Colonic mucosa (tissue), 4 donors: ENCODE measurements around the gene LIX1L. TPM values are rescaled to one million over a fixed set of nuclear protein-coding genes. Genes with fewer than 3 reads are reported as not detected.

Source experiments
- DNase-seq: peaks from one replicate; pipeline ENCODE4 v3.0.0-alpha.2; 2020
- H3K27ac ChIP-seq: fragments of 200-600 bp; one replicate; pipeline ENCODE4 v1.8.0; 2021
- H3K27me3 ChIP-seq: fragments of 200-600 bp; one replicate; pipeline ENCODE4 v1.8.0; 2021
- H3K36me3 ChIP-seq: fragments of 200-600 bp; one replicate; pipeline ENCODE4 v1.8.0; 2021
- H3K4me1 ChIP-seq: fragments of 200-600 bp; one replicate; pipeline ENCODE4 v1.8.0; 2021; ENCODE audit warnings: mild to moderate bottlenecking
- H3K4me3 ChIP-seq: fragments of 200-600 bp; one replicate; pipeline ENCODE4 v1.8.0; 2021
- H3K9ac ChIP-seq, 2 donors: one replicate each; pipeline ENCODE4 v1.7.0; 2013; ENCODE audit warnings: control low read depth in 2 of 2, low read depth in 2 of 2, low read length in 2 of 2
- H3K9me3 ChIP-seq: fragments of 200-600 bp; one replicate; pipeline ENCODE4 v1.8.0; 2021
- CTCF ChIP-seq: fragments of 200-600 bp; IDR thresholded peaks from one replicate; pipeline ENCODE4 v1.8.0; 2022; ENCODE audit warnings: antibody characterized with exemption, mild to moderate bottlenecking
- intact Hi-C: fragments of 100-400 bp; cut with DNase I; formaldehyde crosslinking; loops from one replicate; pipeline ENCODE4 v1.14.1; 2022
- total RNA-seq, 2 donors: library from RNA; stranded (reverse); fragmentation: NEBNext Ultra II Directional in 1 of 2; extraction: Animal tissue kit (Norgen Biotek cat#: 25700) in 1 of 2; gene quantifications; one replicate each; pipeline ENCODE4 v1.2.1, GENCODE V29; 2021
- donor health status: healthy.
- donor health status: DM: no; HTN: no; CAD: no.
- donor health status: DM: no; HTN: no; CAD: no.

The LIX1L gene
- total RNA-seq, 2 donors from 2014 or later = 4.7 to 8.6 TPM

- Histone ChIP-seq H3K9me3 (no peaks in the 10 kb centered on the region), H3K4me3 (no peak overlapping the region), H3K27me3 (no peaks in the 10 kb centered on the region), H3K4me1 (peaks cover 6% of the 10 kb centered on the region), H3K9ac (no peak overlapping the region), H3K27ac (no peak overlapping the region), H3K36me3 (no peaks in the 10 kb centered on the region)
- intact Hi-C loops = loop anchor here (5.0 to 10.0 kb wide), 2 partner anchors 41 to 72 kb away; partner anchors contain the start of genes LIX1L and NUDT17
- DNase-seq = no peak
- no peak for TF ChIP-seq CTCF
Observed at GRCh38 chr1:145916745-145917144, 41.1 kb downstream of the LIX1L start.

GRCh38 chr1:145912128-145912641 lies 45.6 kb downstream of the LIX1L start:
- no peak overlapping the region for H3K27ac ChIP-seq

GRCh38 chr1:145908653-145909052 lies 49.2 kb downstream of the LIX1L start:
- H3K4me3 ChIP-seq = no peak overlapping the region
- H3K9ac ChIP-seq = no peak overlapping the region
- no peaks in the 10 kb centered on the region for H3K36me3 ChIP-seq
- H3K9me3 ChIP-seq = no peaks in the 10 kb centered on the region
- no peak overlapping the region for H3K27ac ChIP-seq
- TF ChIP-seq CTCF = no peak
- intact Hi-C loops = no loop called here
- no peak for DNase-seq
- H3K4me1 ChIP-seq = no peaks in the 10 kb centered on the region
- no peaks in the 10 kb centered on the region for H3K27me3 ChIP-seq

More at GRCh38 chr1:145912128-145912641, 45.6 kb downstream of the LIX1L start:
- Histone ChIP-seq H3K9me3 (no peaks in the 10 kb centered on the region), H3K27me3 (no peaks in the 10 kb centered on the region), H3K9ac (no peak overlapping the region), H3K36me3 (no peaks in the 10 kb centered on the region), H3K4me3 (no peak overlapping the region), H3K4me1 (no peaks in the 10 kb centered on the region)
- intact Hi-C loops = loop anchor here (10.0 kb wide), 1 partner anchor 67 kb away; the partner anchor contains the start of gene NUDT17
- no peak for TF ChIP-seq CTCF
- DNase-seq = no peak

GRCh38 chr1:145906954-145907753 lies 50.7 kb downstream of the LIX1L start:
- no peaks in the 10 kb centered on the region for H3K36me3 ChIP-seq
- no peaks in the 10 kb centered on the region for H3K4me1 ChIP-seq
- no peak overlapping the region for H3K27ac ChIP-seq
- TF ChIP-seq CTCF = no peak
- H3K4me3 ChIP-seq = no peak overlapping the region
- H3K27me3 ChIP-seq = no peaks in the 10 kb centered on the region
- H3K9me3 ChIP-seq = no peaks in the 10 kb centered on the region
- H3K9ac ChIP-seq = no peak overlapping the region
- intact Hi-C loops = no loop called here
- no peak for DNase-seq

- no peak for DNase-seq
- no peaks in the 10 kb centered on the region for H3K27me3 ChIP-seq
- no peak overlapping the region for H3K27ac ChIP-seq
- TF ChIP-seq CTCF = no peak
- no peaks in the 10 kb centered on the region for H3K36me3 ChIP-seq
- H3K9me3 ChIP-seq = no peaks in the 10 kb centered on the region
- no peak overlapping the region for H3K9ac ChIP-seq
- H3K4me1 ChIP-seq = no peaks in the 10 kb centered on the region
- intact Hi-C loops = no loop called here
- no peak overlapping the region for H3K4me3 ChIP-seq
Observed at GRCh38 chr1:145901312-145902021, 56.4 kb downstream of the LIX1L start.
